ENCODE results near the gene NMU. TPM values are rescaled to one million over a fixed set of nuclear protein-coding genes. Genes with fewer than 3 reads are reported as not detected.

The NMU gene
- total RNA-seq, 1 donor from 2014 or later = 0.71 TPM

- H3K4me3 ChIP-seq (ENCODE audit: low read depth, low read length) = no peak overlapping the region
- no peaks in the 10 kb centered on the region for H3K27me3 ChIP-seq (ENCODE audit: control insufficient read depth, insufficient read depth, low read length)
- TF ChIP-seq CTCF (IDR thresholded peaks at IDR 0.05; ENCODE audit: insufficient read depth, low read length, poor library complexity, severe bottlenecking) = no peak
- no peaks in the 10 kb centered on the region for H3K36me3 ChIP-seq (ENCODE audit: control insufficient read depth, insufficient read depth, low read length)
- DNase-seq (ENCODE audit: low read depth) = no peak
These were observed 18.4 kb downstream of the NMU start for GRCh38 chr4:55617587-55618197.

- no peak overlapping the region for H3K4me3 ChIP-seq (ENCODE audit: low read depth, low read length)
- DNase-seq (ENCODE audit: low read depth) = no peak
- H3K36me3 ChIP-seq (ENCODE audit: control insufficient read depth, insufficient read depth, low read length) = no peaks in the 10 kb centered on the region
- H3K27me3 ChIP-seq (ENCODE audit: control insufficient read depth, insufficient read depth, low read length) = no peaks in the 10 kb centered on the region
- TF ChIP-seq CTCF (IDR thresholded peaks at IDR 0.05; ENCODE audit: insufficient read depth, low read length, poor library complexity, severe bottlenecking) = no peak
These were observed 21.1 kb downstream of the NMU start for GRCh38 chr4:55615008-55615407.

GRCh38 chr4:55613621-55614020, 22.5 kb downstream of the NMU start:
- Histone ChIP-seq H3K36me3 (ENCODE audit: control insufficient read depth, insufficient read depth, low read length) (no peaks in the 10 kb centered on the region), H3K4me3 (ENCODE audit: low read depth, low read length) (no peak overlapping the region), H3K27me3 (ENCODE audit: control insufficient read depth, insufficient read depth, low read length) (no peaks in the 10 kb centered on the region)
- no peak for TF ChIP-seq CTCF (IDR thresholded peaks at IDR 0.05; ENCODE audit: insufficient read depth, low read length, poor library complexity, severe bottlenecking)
- no peak for DNase-seq (ENCODE audit: low read depth)

- DNase-seq (ENCODE audit: low read depth) = no peak
- TF ChIP-seq CTCF (IDR thresholded peaks at IDR 0.05; ENCODE audit: insufficient read depth, low read length, poor library complexity, severe bottlenecking) = no peak
These were observed 23.8 kb downstream of the NMU start for GRCh38 chr4:55612341-55612740.

GRCh38 chr4:55611358-55612059, 24.6 kb downstream of the NMU start:
- DNase-seq (ENCODE audit: low read depth) = no peak
- Histone ChIP-seq H3K36me3 (ENCODE audit: control insufficient read depth, insufficient read depth, low read length) (no peaks in the 10 kb centered on the region), H3K27me3 (ENCODE audit: control insufficient read depth, insufficient read depth, low read length) (no peaks in the 10 kb centered on the region), H3K4me3 (ENCODE audit: low read depth, low read length) (no peak overlapping the region)
- no peak for TF ChIP-seq CTCF (IDR thresholded peaks at IDR 0.05; ENCODE audit: insufficient read depth, low read length, poor library complexity, severe bottlenecking)

More at GRCh38 chr4:55612341-55612740, 23.8 kb downstream of the NMU start:
- no peaks in the 10 kb centered on the region for H3K36me3 ChIP-seq (ENCODE audit: control insufficient read depth, insufficient read depth, low read length)
- no peak overlapping the region for H3K4me3 ChIP-seq (ENCODE audit: low read depth, low read length)
- H3K27me3 ChIP-seq (ENCODE audit: control insufficient read depth, insufficient read depth, low read length) = no peaks in the 10 kb centered on the region

Measured in kidney epithelial cell (primary cell).